NCI-H526 (cell line): ENCODE results near the gene ST7L.

Experiments
- DNase-seq, 2 experiments: peaks; one replicate each; lab custom pipeline; 2025; lab: John Stamatoyannopoulos, UW

ST7L gene

GRCh38 chr1:112546076-112546475 lies 72.9 kb downstream of the ST7L start:
- no peak for DNase-seq

- no peak for DNase-seq
Measured at GRCh38 chr1:112544751-112545150, 74.2 kb downstream of the ST7L start.

GRCh38 chr1:112544011-112544688 lies 74.8 kb downstream of the ST7L start:
- no peak for DNase-seq

- DNase-seq: no peak
Measured at GRCh38 chr1:112542206-112542973, 76.6 kb downstream of the ST7L start.

- no peak for DNase-seq
Measured at GRCh38 chr1:112541299-112541698, 77.6 kb downstream of the ST7L start.

- DNase-seq: no peak
Measured at GRCh38 chr1:112540226-112540794, 78.6 kb downstream of the ST7L start.

GRCh38 chr1:112538883-112539282 lies 80.1 kb downstream of the ST7L start:
- no peak for DNase-seq

GRCh38 chr1:112537456-112537855 lies 81.5 kb downstream of the ST7L start:
- DNase-seq: no peak

GRCh38 chr1:112536561-112536960 lies 82.4 kb downstream of the ST7L start:
- no peak for DNase-seq

GRCh38 chr1:112533029-112533428 lies 85.9 kb downstream of the ST7L start:
- DNase-seq: no peak

GRCh38 chr1:112532064-112532463 lies 86.9 kb downstream of the ST7L start:
- no peak for DNase-seq

GRCh38 chr1:112530832-112531231 lies 88.1 kb downstream of the ST7L start:
- no peak for DNase-seq

GRCh38 chr1:112529301-112529700 lies 89.6 kb downstream of the ST7L start:
- peak; percentile 83 for DNase-seq

GRCh38 chr1:112528076-112528475 lies 90.9 kb downstream of the ST7L start:
- DNase-seq: no peak

- DNase-seq: no peak
Measured at GRCh38 chr1:112527266-112528010, 91.5 kb downstream of the ST7L start.

GRCh38 chr1:112524986-112525385 lies 94.0 kb downstream of the ST7L start:
- DNase-seq: no peak

GRCh38 chr1:112524251-112524650 lies 94.7 kb downstream of the ST7L start:
- DNase-seq: no peak

GRCh38 chr1:112522621-112523020 lies 96.3 kb downstream of the ST7L start:
- no peak for DNase-seq

GRCh38 chr1:112520166-112520565 lies 98.8 kb downstream of the ST7L start:
- DNase-seq: no peak

GRCh38 chr1:112518186-112518585 lies 100.8 kb downstream of the ST7L start:
- no peak for DNase-seq

- DNase-seq: no peak
Measured at GRCh38 chr1:112517646-112518045, 101.3 kb downstream of the ST7L start.

GRCh38 chr1:112517231-112517630 lies 101.7 kb downstream of the ST7L start:
- DNase-seq: no peak

GRCh38 chr1:112516141-112516540 lies 102.8 kb downstream of the ST7L start:
- DNase-seq: no peak
